Activated CD4-positive, alpha-beta T cell treated with anti-CD3 and anti-CD28 coated beads, Interleukin-2, Interleukin-4, amounts not matched to agents 100 ng/mL and 50 ng/mL, durations not matched to agents 16 hours and 8 hours (primary cell): Measurements from ENCODE around the gene ENO1.

Experiments
- DNase-seq: peaks from one replicate; pipeline ENCODE4 v3.0.0-alpha.2; 2020; ENCODE audit warnings: low spot score

Gene ENO1

DNA sequence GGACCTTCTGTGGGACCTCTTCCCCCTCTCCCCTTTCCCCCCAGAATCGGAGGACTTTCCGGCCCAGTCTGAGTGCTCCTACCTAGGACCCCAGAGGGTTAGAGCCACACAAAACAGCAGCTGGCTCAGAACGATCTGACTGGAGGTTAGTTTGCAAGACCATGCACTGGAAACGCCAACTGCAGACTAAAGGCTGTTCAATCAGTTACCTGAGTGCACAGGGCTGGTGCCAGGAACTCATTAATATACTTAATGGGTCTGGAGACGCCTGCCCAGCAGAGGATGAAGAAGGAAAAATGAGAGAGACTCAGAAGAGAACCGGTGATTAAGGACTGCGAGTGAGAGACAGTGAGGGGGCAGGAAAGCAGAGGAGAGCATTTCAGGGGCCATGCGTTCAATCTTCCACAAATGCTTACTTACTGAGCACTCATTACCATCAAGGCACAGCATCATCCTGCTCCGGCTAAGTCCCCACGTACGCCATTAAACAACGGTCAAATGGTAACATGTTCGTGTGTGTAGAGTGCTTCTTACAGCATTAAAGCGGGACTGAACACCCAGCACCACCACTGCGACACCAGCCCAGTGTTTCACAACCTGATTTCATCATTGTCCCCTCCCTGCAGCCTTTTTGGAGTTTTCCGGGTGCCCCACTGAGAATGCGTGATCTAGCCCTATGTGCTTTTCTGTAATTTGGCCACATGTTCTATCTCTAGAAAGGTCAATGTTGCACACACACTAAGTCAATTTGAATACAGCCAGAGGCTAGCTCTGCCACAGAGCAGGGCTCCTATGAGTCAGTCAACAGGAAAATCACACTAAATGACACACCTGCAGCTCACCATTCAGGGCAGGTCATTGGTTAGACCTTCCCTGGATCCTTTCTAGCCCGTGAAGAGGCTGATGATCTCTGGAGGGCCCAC is 7.6 kb downstream of the ENO1 start:
- no peak for DNase-seq

- DNase-seq, result no peak
Observed at GRCh38 chr1:8870103-8870502, 8.4 kb downstream of the ENO1 start.

DNA sequence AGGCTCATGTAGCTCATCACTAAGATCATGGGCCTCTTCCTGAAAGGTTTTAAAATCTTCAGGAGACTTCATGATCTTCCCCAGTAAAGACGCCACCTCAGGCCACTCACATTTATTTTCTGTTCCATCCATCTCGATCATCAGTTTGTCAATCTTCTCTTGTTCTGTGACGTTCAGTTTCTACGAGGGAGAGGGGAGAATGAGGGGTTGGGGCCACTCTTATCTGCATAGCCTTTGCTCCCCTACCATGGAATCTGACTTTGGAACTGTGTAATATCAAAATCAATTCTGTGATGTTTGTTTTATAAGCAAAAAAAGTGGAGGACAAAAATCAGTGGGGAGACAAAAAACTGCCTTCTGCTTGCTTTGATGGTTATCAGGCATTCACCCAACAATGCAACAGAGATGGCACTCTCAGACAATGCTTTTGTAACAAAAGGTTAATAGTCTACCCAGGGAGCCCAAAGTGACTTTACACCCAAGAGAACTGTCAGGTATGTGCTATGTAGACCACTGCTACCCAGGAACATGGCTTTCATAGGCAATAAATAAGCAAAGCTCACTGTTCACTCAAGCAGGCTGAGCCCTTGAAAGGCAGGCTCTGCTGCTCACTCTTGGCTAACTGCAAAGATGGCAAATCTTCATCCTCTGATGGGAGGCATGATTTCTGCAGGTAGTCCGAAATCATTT is 10.5 kb downstream of the ENO1 start:
- no peak for DNase-seq

DNA sequence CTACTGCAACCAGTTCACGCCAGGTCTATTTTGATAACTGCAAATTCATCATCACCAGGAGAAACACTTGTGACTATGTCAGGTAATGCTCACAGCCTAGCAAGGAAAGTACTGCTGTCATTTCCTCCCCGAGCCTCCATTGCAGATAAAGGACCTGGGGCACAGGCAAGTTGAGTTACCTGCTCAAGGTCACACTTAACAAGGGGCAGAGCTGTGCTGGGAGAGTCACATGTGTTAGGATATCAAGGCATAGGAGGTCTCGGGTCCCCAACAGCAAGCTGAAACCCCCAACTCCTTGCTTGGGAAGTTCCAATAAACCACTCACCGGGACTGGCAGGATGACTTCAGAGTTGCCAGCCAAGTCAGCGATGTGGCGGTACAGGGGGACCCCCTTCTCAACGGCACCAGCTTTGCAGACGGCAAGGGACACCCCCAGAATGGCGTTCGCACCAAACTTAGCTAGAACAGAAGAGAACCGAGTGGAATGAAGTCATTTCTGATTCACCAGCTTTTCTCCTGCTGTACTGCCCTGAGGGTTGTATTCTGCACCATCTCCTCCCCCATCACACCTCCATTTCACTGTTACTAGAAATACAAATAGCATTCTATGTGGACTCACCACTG is 11.6 kb downstream of the ENO1 start:
- DNase-seq, result no peak

- DNase-seq, result no peak
Observed at GRCh38 chr1:8866173-8866791, 12.2 kb downstream of the ENO1 start.

DNA sequence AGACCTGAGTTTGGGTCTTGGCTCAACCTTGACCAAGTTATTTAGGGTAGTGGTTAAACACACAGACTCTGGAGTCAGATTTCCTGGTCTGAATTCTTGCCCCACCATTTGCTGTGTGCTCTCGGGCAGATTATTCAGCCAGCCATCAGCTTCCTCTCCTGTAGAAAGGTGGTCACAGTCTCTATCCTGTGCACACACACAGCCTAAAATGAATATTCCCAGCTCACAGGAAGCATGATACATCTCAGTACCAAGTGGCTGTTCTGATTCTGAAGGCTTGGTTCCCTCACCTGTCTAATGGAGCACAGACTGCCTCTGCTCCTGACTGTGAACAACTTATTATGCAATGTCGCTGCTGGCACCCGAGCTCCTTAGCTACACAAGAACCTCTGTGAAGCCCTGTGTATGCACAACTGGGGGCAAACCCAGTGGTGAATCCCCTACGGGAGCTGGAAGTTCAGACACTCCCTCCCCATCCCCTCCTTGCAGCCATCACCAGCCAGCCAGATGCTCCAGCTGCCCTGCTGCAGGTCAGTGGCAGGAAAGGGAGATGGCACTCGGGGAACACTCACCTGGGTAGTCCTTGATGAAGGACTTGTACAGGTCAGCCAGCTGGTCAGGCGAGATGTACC is 13.7 kb downstream of the ENO1 start:
- no peak for DNase-seq

GRCh38 chr1:8863794-8864233 is 14.7 kb downstream of the ENO1 start:
- DNase-seq, result no peak

DNA sequence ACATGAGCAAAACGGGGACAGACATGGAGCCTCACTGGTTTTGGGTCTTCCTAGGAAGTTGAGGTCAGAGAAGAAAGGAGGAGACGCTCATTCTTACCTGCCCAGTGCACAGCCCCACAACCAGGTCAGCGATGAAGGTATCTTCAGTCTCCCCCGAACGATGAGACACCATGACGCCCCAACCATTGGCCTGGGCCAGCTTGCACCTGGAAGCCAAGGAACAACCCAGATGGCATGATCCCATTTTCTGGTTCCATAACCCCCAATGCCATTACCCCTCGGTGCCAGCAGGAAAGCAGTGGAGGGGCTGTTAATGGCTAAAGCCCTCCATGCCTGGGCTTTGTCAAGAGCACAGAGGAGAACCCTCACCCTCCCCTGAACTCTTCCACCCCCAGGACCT is 15.3 kb downstream of the ENO1 start:
- DNase-seq, result no peak

GRCh38 chr1:8862528-8862927 is 16.0 kb downstream of the ENO1 start:
- DNase-seq, result no peak

DNA sequence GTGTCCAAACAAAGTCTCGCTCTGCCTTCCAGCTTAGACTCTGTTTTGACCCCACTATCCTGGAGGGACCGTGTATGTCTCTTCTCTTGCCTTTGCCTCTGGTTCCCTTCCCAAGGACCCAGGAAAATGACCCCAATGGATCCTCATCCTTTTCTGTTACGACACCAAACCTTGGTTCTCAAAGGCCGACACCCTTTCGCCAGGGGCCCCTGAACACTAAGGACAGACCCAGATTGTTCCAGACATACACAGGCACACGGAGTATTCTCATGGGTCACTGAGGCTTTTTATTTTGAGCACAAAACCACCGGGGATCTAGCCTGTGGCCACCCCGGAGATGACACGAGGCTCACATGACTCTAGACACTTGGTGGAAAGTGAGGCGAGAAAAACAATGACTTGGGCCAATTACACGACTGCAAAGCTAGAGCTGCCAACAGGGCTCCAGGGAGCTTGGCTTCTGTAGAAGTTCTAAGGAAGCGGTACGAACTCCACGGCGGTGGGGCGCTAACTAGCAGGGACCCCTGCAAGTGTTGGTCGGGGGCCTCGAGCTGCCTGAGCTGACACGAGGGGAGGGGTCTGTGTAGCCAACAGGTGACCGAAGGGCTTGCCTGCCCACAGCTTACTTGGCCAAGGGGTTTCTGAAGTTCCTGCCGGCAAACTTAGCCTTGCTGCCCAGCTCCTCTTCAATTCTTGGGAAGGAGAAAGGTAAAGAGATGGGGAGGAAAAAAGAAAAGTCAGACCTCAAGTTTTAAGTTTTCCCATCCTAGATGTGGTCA is 17.6 kb downstream of the ENO1 start:
- no peak for DNase-seq

GRCh38 chr1:8858888-8859706 is 19.4 kb downstream of the ENO1 start:
- DNase-seq, result peak; percentile 54

DNA sequence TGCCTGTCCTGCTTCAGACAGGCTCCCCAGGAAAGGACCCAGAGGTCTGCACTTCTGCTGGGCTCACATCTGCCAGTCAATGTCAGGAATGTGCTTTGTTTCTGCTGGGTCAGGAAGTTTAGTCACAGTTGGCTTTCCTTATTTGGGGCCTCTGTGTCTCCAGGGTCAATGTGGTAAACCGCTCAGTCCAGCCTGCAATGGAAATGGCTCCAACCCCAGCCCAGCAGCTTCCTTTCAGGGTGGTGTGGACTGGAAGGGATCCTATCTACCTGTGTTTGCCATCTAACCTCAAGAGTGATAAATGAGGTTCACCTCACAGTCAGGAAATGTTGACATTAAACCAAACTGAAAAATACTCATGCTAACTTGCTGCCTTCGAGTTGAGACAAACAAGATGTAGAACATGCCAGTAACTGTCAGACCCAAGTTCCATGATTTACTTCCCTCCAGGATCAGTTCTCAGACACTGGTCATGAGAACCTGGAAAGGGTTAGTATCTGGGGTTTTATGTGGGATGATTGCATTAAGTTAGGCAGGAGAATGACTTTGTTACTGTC is 20.3 kb downstream of the ENO1 start:
- peak; percentile 56 for DNase-seq

DNA sequence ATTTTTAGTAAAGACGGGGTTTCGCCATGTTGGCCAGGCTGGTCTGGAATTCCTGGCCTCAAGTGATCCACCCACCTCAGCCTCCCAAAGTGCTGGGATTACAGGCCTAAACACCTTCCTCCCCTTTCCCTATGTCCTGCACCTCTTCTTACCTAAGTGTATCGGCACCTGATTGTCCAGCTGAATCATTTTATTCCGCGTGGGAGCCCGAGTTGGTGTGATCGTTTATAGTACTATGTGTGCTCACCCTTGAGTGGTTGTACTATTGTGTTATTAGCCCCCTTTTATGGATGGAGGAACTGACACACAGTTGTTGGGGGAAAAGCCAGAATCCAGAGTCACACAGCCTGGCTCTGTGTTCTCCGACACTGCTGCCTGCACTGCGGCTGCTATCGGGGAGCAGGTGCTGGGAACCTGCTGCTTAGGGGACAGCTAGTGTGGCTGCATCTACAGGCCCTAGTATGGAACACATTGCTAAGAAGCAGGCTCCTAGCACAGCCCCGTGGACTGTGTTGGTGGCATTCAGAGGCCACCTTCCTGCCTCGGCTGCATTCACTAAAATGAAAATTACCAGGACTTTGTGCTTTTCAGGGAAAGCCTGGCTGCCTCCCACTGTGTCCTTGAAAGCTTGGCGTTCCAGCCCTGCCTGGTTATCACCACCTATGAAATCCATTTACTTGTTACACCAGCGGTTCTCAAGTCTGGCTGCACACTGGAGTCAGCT is 21.6 kb downstream of the ENO1 start:
- DNase-seq, result no peak

DNA sequence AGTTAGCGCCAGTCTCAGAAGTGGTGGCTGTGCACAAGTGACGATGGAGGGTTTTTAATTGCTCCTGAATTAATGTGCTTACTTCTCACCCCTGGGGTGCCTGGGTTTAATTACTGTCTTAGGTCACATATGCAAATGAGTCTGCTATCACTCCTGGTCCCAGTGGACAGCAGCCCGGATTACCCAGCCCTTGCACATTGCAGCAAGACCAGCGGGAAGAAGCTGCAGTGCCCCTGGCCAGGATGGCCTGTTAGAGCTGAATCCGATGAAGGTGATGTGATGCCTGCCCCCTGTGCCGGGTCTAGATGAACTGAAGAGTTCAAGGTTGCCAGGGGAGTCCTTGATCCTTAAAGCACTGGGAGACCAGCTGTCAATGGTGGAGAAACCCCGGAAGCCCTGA is 24.2 kb downstream of the ENO1 start:
- no peak for DNase-seq

DNA sequence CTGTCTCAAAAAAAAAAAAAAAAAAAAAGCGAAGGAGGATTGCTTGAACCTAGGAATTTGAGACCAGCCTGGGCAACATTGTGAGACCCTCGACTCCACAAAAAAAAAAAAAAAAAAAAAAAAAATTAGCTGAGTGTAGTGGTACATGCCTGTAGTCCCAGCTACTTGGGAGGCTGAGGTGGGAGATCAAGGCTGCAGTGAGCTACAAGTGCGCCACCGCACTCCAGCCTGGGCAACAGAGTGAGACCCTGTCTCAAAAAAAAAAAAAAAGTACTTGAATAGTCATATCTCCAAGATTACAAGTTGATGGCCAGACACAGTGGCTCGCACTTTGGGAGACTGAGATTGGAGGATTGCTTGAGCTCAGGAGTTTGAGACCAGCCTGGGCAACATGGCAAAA is 27.4 kb downstream of the ENO1 start:
- DNase-seq, result no peak

- DNase-seq, result peak; percentile 75
Observed at GRCh38 chr1:8848663-8849386, 29.7 kb downstream of the ENO1 start.

GRCh38 chr1:8847990-8848389 is 30.5 kb downstream of the ENO1 start:
- no peak for DNase-seq

DNA sequence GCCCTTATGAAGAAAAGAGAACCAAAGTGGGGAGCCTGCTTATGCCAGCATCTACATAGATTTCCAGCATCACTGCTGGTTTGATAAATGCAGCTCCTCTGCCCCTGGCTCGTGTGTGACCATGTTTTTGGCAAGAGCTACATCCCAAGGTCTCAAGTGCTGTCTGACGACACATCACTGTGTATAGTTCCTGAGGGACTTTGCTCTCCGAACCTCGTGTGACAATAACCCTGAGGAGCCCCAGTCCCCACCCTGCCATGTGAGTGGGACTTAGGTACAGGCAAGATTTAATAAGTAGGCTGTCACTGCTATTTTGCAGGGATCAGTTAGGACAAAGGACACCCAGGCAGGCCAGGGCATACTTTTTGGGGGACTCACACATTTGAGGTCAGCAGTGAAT is 32.2 kb downstream of the ENO1 start:
- no peak for DNase-seq
